IgD-negative memory B cell (primary cell): ENCODE data around the gene SETDB2. TPM values are rescaled to one million over a fixed set of nuclear protein-coding genes. Genes with fewer than 3 reads are reported as not detected.

ENCODE experiments used
- polyA plus RNA-seq: library from polyadenylated mRNA; unstranded; fragments of 300-500 nt; fragmentation: Illumina TruSeq; gene quantifications from one replicate; pipeline ENCODE4 v1.2.3, GENCODE V29; 2021

The SETDB2 gene
- polyA plus RNA-seq, 1 donor from 2014 or later = 15.0 TPM

Other genes with a start within 250 kb of the SETDB2 start
- gene MLNR, start 223.9 kb upstream of the SETDB2 start, polyA plus RNA-seq = not detected
- gene CDADC1, start 196.3 kb upstream of the SETDB2 start, polyA plus RNA-seq = 6.7 TPM
- gene CAB39L, start 210 bp upstream of the SETDB2 start, polyA plus RNA-seq = 1.7 TPM
- gene PHF11, start 51.7 kb downstream of the SETDB2 start, polyA plus RNA-seq = 70.1 TPM
- gene RCBTB1, start 141.3 kb downstream of the SETDB2 start, polyA plus RNA-seq = 8.5 TPM
- 7.7 TPM for gene ARL11, start 184.2 kb downstream of the SETDB2 start, polyA plus RNA-seq
- 43.3 TPM for gene EBPL, start 247.2 kb downstream of the SETDB2 start, polyA plus RNA-seq